Endothelial cell of umbilical vein (primary cell): Measurements from ENCODE around the gene ENTPD6. TPM values are rescaled to one million over a fixed set of nuclear protein-coding genes. Genes with fewer than 3 reads are reported as not detected.

Experiments
- BruUV-seq: library from RNA; stranded (reverse); fragments of 400-500 nt; replicated peaks from 2 replicates; lab custom pipeline; 2021; lab: Mats Ljungman, UMichigan
- CTCF ChIA-PET: fragments of 300-600, 350-600 bp; sonication (Branson Sonifier 250); formaldehyde crosslinking; loops from one replicate; lab custom pipeline; 2021; ENCODE audit warnings: antibody characterized with exemption, inconsistent platforms; lab: Charles Lee
- POLR2A ChIA-PET: fragments of 300-600, 350-600 bp; sonication (Branson Sonifier 250); formaldehyde crosslinking; loops from one replicate; lab custom pipeline; 2021; ENCODE audit warnings: antibody characterized with exemption, inconsistent platforms; lab: Charles Lee
- DNase-seq: peaks from one replicate; pipeline ENCODE4 v3.0.0-alpha.2; 2011; ENCODE audit warnings: low read depth, low spot score
- FAIRE-seq: peaks from 2 replicates; lab custom pipeline; 2011; peaks lifted over from hg19 to GRCh38; lab: Jason Lieb, UNC
- H2AFZ ChIP-seq: 2 replicates; pipeline ENCODE4 v1.6.0; 2012; ENCODE audit warnings: low read depth, low read length, control low read depth, inconsistent platforms
- H3K27ac ChIP-seq: 2 replicates; pipeline ENCODE4 v1.5.1; 2011; ENCODE audit warnings: low read depth, mild to moderate bottlenecking, control low read depth, low read length, moderate library complexity; ENCODE audit not compliant: insufficient read depth
- H3K27me3 ChIP-seq, 2 experiments: 2 replicates each; pipeline versions ENCODE4 v1.6.0 to v1.6.1; 2011; ENCODE audit warnings: low read length in 2 of 2, mixed read lengths in 1 of 2; ENCODE audit not compliant: control insufficient read depth in 2 of 2, insufficient read depth in 2 of 2
- H3K36me3 ChIP-seq, 2 experiments: 2 replicates in 1 of 2; 3 replicates in 1 of 2; pipeline ENCODE4 v1.5.1; 2011; ENCODE audit warnings: low read length in 2 of 2, mild to moderate bottlenecking in 1 of 2, moderate library complexity in 1 of 2; ENCODE audit not compliant: control insufficient read depth in 2 of 2, insufficient read depth in 2 of 2; ENCODE audit errors: extremely low read depth in 1 of 2
- H3K4me1 ChIP-seq: 3 replicates; pipeline ENCODE4 v1.5.1; 2011; ENCODE audit warnings: mild to moderate bottlenecking, low read length; ENCODE audit not compliant: control insufficient read depth, insufficient read depth; ENCODE audit errors: extremely low read depth
- H3K4me2 ChIP-seq: 2 replicates; pipeline ENCODE4 v1.6.1; 2011; ENCODE audit warnings: low read length, control low read depth, mixed read lengths; ENCODE audit not compliant: insufficient read depth
- H3K4me3 ChIP-seq, 3 experiments: fragments of 200-600 bp in 1 of 3; sonication (generic), shearing (Covaris generic) in 1 of 3; replicated peaks in 1 of 3; 2 replicates each; pipeline ENCODE4 v1.5.1; 2011 to 2016; ENCODE audit warnings: control low read depth in 3 of 3, low read length in 3 of 3, mild to moderate bottlenecking in 2 of 3, inconsistent platforms in 1 of 3, low read depth in 1 of 3, moderate library complexity in 1 of 3; ENCODE audit not compliant: insufficient read depth in 1 of 3
- H3K79me2 ChIP-seq: 2 replicates; pipeline ENCODE4 v1.6.0; 2012; ENCODE audit warnings: low read length, inconsistent platforms; ENCODE audit not compliant: control insufficient read depth, insufficient read depth
- H3K9ac ChIP-seq: replicated peaks from 2 replicates; pipeline ENCODE3; 2011; ENCODE audit warnings: low read length, control low read depth; ENCODE audit not compliant: insufficient read depth; ENCODE audit errors: extremely low read depth
- H3K9me1 ChIP-seq: replicated peaks from 3 replicates; pipeline ENCODE4 v1.6.0; 2011; ENCODE audit warnings: mild to moderate bottlenecking, low read length; ENCODE audit not compliant: control insufficient read depth, insufficient read depth; ENCODE audit errors: extremely low read depth
- H3K9me3 ChIP-seq: replicated peaks from 2 replicates; pipeline ENCODE4 v1.5.1; 2012; ENCODE audit warnings: low read length, inconsistent platforms; ENCODE audit not compliant: control insufficient read depth, insufficient read depth
- H4K20me1 ChIP-seq: replicated peaks from 2 replicates; pipeline ENCODE3; 2011; ENCODE audit warnings: mild to moderate bottlenecking, low read length; ENCODE audit not compliant: control insufficient read depth, insufficient read depth; ENCODE audit errors: extremely low read depth
- EZH2 ChIP-seq: IDR thresholded peaks from 2 replicates; pipeline ENCODE4 v1.6.1; 2012; ENCODE audit warnings: borderline replicate concordance, low read depth, mild to moderate bottlenecking, moderate library complexity, low read length, inconsistent platforms; ENCODE audit not compliant: severe bottlenecking
- FOS ChIP-seq: IDR thresholded peaks from 2 replicates; pipeline ENCODE4 v1.6.1; 2011; ENCODE audit warnings: mild to moderate bottlenecking, low read length, moderate library complexity, borderline replicate concordance; ENCODE audit not compliant: insufficient read depth
- GATA2 ChIP-seq: IDR thresholded peaks from 2 replicates; pipeline ENCODE4 v1.7.0; 2011; ENCODE audit warnings: low read depth, mild to moderate bottlenecking, moderate library complexity, mixed read lengths, low read length; ENCODE audit not compliant: insufficient read length, insufficient read depth
- JUN ChIP-seq: IDR thresholded peaks from 2 replicates; pipeline ENCODE4 v1.6.1; 2011; ENCODE audit warnings: borderline replicate concordance, low read depth; ENCODE audit not compliant: insufficient read length, insufficient read depth
- MYC ChIP-seq: IDR thresholded peaks from one replicate; pipeline ENCODE4 v1.6.1; 2011; ENCODE audit warnings: mild to moderate bottlenecking, low read depth, low read length
- POLR2A ChIP-seq: IDR thresholded peaks from 2 replicates; pipeline ENCODE4 v1.6.1; 2012; ENCODE audit warnings: low read depth, mild to moderate bottlenecking, control low read depth, low read length
- POLR2AphosphoS5 ChIP-seq: IDR thresholded peaks from 2 replicates; pipeline ENCODE4 v1.6.1; 2012; ENCODE audit warnings: low read depth, mild to moderate bottlenecking, control low read depth, low read length, moderate library complexity; ENCODE audit not compliant: insufficient read depth
- dilution Hi-C: fragments of 300-500 bp; cut with MboI; formaldehyde crosslinking; loops from one replicate; pipeline ENCODE4 v1.15.0; 2019; ENCODE audit warnings: low sequenced_read_pairs; ENCODE audit not compliant: extremely low pct_ligation_motif_present
- intact Hi-C: fragments of 100-400 bp; cut with micrococcal nuclease; formaldehyde crosslinking; loops from one replicate; pipeline ENCODE4 v1.10.0; 2022
- polyA plus RNA-seq, 4 experiments: library from polyadenylated mRNA; depleted of rRNA in 3 of 4; stranded (reverse) in 3 of 4; unstranded in 1 of 4; fragments of >200 nt; gene quantifications; 2 replicates each; pipeline versions ENCODE4 v1.2.1 to v1.2.3, GENCODE V29; 2011 to 2012; ENCODE audit warnings: missing spikeins in 1 of 4
- total RNA-seq: library from RNA; stranded (reverse); gene quantifications from 2 replicates; pipeline ENCODE4 v1.2.3, GENCODE V29; 2021
- TF ChIP-seq, protein P1 (sequence below): IDR thresholded peaks from 2 replicates; pipeline ENCODE4 v1.6.1; 2011; ENCODE audit not compliant: insufficient read depth, insufficient read length
- TF ChIP-seq, protein P2 (sequence below), 2 donors: IDR thresholded peaks; 1 replicate in 1 of 2; 2 replicates in 1 of 2; pipeline ENCODE4 v1.5.1; 2011; ENCODE audit warnings: low read length in 2 of 2, mild to moderate bottlenecking in 2 of 2, moderate library complexity in 2 of 2, control low read depth in 1 of 2, inconsistent platforms in 1 of 2, low read depth in 1 of 2; ENCODE audit not compliant: insufficient read depth in 1 of 2; ENCODE audit errors: extremely low read depth in 1 of 2

The ENTPD6 gene
- total and polyA plus RNA-seq, 2 donors (not counting 3 experiments of a cell fraction or from before 2014, with no cell fraction given): 51.2 to 86.3 TPM

DNA sequence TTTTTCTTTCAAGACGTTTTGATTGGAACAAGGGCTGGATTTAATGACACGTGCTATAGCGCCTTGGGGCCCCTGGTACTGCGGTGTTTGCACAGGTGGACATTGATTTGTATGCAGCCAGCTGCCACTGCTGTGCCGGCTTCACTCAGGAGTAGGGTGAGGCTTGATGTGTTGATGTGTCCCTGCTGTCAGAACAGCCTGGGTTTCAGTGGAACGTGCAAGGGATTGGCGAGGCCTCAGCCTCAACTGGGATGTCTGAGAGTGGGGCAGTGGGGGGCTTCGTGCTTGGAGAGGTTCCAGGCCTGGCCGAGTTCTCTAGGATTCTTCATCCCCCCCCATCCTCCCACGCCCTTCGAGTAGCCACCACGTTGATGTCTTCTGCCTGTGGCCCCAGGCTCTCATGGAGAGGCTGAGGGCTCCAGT is 75.3 kb downstream of the ENTPD6 start:
- intact Hi-C loops: no loop called here

More for the DNA sequence above, 75.3 kb downstream of the ENTPD6 start:
- dilution Hi-C loops: no loop called here
- DNase-seq (no peak), FAIRE-seq (no peak)
- H3K79me2 ChIP-seq: peaks cover 3% of the 10 kb centered on the region
- H3K36me3 ChIP-seq: peaks cover 4 to 40% of the 10 kb centered on the region in 2 experiments
- H3K9me3 ChIP-seq: no peaks in the 10 kb centered on the region
- no peaks in the 10 kb centered on the region for H4K20me1 ChIP-seq
- no TSS peak for BruUV-seq
- H3K4me3 ChIP-seq: no peak overlapping the region
- H3K27me3 ChIP-seq: no peaks in the 10 kb centered on the region
- no peaks in the 10 kb centered on the region for H3K4me1 ChIP-seq
- CTCF ChIA-PET: interaction anchor here (1.0 kb wide), 1 partner anchor 23 kb away, joined by 3 read pairs; no protein-coding TSS in a partner anchor
- H3K9ac ChIP-seq: no peak overlapping the region
- H3K9me1 ChIP-seq: no peaks in the 10 kb centered on the region
- POLR2A ChIA-PET: no interaction called here
- H3K27ac ChIP-seq: no peak overlapping the region
- no peak overlapping the region for H2AFZ ChIP-seq
- TF ChIP-seq POLR2AphosphoS5 (no peak), JUN (no peak), FOS (no peak), MYC (no peak), POLR2A (no peak), GATA2 (no peak), EZH2 (no peak)
- TF ChIP-seq, protein P1, sequence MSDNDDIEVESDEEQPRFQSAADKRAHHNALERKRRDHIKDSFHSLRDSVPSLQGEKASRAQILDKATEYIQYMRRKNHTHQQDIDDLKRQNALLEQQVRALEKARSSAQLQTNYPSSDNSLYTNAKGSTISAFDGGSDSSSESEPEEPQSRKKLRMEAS: no peak
- TF ChIP-seq, protein P2, sequence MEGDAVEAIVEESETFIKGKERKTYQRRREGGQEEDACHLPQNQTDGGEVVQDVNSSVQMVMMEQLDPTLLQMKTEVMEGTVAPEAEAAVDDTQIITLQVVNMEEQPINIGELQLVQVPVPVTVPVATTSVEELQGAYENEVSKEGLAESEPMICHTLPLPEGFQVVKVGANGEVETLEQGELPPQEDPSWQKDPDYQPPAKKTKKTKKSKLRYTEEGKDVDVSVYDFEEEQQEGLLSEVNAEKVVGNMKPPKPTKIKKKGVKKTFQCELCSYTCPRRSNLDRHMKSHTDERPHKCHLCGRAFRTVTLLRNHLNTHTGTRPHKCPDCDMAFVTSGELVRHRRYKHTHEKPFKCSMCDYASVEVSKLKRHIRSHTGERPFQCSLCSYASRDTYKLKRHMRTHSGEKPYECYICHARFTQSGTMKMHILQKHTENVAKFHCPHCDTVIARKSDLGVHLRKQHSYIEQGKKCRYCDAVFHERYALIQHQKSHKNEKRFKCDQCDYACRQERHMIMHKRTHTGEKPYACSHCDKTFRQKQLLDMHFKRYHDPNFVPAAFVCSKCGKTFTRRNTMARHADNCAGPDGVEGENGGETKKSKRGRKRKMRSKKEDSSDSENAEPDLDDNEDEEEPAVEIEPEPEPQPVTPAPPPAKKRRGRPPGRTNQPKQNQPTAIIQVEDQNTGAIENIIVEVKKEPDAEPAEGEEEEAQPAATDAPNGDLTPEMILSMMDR (IDR thresholded peaks at IDR 0.05; ENCODE audit: extremely low read depth in 1 of 2, insufficient read depth in 1 of 2, low read depth in 1 of 2, low read length in 2 of 2): no peak
- H3K4me2 ChIP-seq: no peak overlapping the region
